ENCODE results near the gene GPR17. TPM values are rescaled to one million over a fixed set of nuclear protein-coding genes. Genes with fewer than 3 reads are reported as not detected.

GPR17 gene
- total and polyA plus RNA-seq, 2 experiments from 2014 or later = not detected

GRCh38 chr2:127625572-127625951 lies 20.4 kb upstream of the GPR17 start:
- TF ChIP-seq JUNB (IDR thresholded peaks at IDR 0.05; ENCODE audit: unreplicated experiment) (no peak), CREB1 (CRISPR knock-in tag; IDR thresholded peaks at IDR 0.05; ENCODE audit: low read depth) (no peak), NANOG (IDR thresholded peaks at IDR 0.05; ENCODE audit: borderline replicate concordance) (no peak), REST (IDR thresholded peaks at IDR 0.05; ENCODE audit: unreplicated experiment) (no peak), ZNF114 (CRISPR knock-in tag; IDR thresholded peaks at IDR 0.05) (no peak), EZH2phosphoT487 (IDR thresholded peaks at IDR 0.05; ENCODE audit: unreplicated experiment) (no peak), POLR2AphosphoS5 (IDR thresholded peaks at IDR 0.05; ENCODE audit: low read depth) (no peak)
- TF ChIP-seq, protein P1, sequence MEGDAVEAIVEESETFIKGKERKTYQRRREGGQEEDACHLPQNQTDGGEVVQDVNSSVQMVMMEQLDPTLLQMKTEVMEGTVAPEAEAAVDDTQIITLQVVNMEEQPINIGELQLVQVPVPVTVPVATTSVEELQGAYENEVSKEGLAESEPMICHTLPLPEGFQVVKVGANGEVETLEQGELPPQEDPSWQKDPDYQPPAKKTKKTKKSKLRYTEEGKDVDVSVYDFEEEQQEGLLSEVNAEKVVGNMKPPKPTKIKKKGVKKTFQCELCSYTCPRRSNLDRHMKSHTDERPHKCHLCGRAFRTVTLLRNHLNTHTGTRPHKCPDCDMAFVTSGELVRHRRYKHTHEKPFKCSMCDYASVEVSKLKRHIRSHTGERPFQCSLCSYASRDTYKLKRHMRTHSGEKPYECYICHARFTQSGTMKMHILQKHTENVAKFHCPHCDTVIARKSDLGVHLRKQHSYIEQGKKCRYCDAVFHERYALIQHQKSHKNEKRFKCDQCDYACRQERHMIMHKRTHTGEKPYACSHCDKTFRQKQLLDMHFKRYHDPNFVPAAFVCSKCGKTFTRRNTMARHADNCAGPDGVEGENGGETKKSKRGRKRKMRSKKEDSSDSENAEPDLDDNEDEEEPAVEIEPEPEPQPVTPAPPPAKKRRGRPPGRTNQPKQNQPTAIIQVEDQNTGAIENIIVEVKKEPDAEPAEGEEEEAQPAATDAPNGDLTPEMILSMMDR (conservative IDR thresholded peaks at IDR 0.05; ENCODE audit: low read depth in 2 of 2) = no peak
- TF ChIP-seq, protein P2, sequence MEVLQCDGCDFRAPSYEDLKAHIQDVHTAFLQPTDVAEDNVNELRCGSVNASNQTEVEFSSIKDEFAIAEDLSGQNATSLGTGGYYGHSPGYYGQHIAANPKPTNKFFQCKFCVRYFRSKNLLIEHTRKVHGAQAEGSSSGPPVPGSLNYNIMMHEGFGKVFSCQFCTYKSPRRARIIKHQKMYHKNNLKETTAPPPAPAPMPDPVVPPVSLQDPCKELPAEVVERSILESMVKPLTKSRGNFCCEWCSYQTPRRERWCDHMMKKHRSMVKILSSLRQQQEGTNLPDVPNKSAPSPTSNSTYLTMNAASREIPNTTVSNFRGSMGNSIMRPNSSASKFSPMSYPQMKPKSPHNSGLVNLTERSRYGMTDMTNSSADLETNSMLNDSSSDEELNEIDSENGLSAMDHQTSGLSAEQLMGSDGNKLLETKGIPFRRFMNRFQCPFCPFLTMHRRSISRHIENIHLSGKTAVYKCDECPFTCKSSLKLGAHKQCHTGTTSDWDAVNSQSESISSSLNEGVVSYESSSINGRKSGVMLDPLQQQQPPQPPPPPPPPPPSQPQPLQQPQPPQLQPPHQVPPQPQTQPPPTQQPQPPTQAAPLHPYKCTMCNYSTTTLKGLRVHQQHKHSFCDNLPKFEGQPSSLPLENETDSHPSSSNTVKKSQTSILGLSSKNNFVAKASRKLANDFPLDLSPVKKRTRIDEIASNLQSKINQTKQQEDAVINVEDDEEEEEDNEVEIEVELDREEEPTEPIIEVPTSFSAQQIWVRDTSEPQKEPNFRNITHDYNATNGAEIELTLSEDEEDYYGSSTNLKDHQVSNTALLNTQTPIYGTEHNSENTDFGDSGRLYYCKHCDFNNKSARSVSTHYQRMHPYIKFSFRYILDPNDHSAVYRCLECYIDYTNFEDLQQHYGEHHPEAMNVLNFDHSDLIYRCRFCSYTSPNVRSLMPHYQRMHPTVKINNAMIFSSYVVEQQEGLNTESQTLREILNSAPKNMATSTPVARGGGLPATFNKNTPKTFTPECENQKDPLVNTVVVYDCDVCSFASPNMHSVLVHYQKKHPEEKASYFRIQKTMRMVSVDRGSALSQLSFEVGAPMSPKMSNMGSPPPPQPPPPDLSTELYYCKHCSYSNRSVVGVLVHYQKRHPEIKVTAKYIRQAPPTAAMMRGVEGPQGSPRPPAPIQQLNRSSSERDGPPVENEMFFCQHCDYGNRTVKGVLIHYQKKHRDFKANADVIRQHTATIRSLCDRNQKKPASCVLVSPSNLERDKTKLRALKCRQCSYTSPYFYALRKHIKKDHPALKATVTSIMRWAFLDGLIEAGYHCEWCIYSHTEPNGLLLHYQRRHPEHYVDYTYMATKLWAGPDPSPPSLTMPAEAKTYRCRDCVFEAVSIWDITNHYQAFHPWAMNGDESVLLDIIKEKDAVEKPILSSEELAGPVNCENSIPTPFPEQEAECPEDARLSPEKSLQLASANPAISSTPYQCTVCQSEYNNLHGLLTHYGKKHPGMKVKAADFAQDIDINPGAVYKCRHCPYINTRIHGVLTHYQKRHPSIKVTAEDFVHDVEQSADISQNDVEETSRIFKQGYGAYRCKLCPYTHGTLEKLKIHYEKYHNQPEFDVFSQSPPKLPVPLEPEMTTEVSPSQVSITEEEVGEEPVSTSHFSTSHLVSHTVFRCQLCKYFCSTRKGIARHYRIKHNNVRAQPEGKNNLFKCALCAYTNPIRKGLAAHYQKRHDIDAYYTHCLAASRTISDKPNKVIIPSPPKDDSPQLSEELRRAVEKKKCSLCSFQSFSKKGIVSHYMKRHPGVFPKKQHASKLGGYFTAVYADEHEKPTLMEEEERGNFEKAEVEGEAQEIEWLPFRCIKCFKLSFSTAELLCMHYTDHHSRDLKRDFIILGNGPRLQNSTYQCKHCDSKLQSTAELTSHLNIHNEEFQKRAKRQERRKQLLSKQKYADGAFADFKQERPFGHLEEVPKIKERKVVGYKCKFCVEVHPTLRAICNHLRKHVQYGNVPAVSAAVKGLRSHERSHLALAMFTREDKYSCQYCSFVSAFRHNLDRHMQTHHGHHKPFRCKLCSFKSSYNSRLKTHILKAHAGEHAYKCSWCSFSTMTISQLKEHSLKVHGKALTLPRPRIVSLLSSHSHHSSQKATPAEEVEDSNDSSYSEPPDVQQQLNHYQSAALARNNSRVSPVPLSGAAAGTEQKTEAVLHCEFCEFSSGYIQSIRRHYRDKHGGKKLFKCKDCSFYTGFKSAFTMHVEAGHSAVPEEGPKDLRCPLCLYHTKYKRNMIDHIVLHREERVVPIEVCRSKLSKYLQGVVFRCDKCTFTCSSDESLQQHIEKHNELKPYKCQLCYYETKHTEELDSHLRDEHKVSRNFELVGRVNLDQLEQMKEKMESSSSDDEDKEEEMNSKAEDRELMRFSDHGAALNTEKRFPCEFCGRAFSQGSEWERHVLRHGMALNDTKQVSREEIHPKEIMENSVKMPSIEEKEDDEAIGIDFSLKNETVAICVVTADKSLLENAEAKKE (CRISPR knock-in tag; IDR thresholded peaks at IDR 0.05) = no peak
- H3K9me3 Mint-ChIP-seq = no peaks in the 10 kb centered on the region
- no peak overlapping the region for H3K4me3 Mint-ChIP-seq
- Histone ChIP-seq H3F3A (replicated peaks; ENCODE audit: low read depth) (no peaks in the 10 kb centered on the region), H3K79me2 (replicated peaks; ENCODE audit: insufficient read depth) (no peaks in the 10 kb centered on the region), H3K4me1 (ENCODE audit: insufficient read depth) (no peaks in the 10 kb centered on the region), H3K9me2 (ENCODE audit: insufficient read depth) (no peaks in the 10 kb centered on the region), H3K27me3 (ENCODE audit: insufficient read depth) (no peaks in the 10 kb centered on the region), H4K20me1 (replicated peaks; ENCODE audit: insufficient read depth) (no peaks in the 10 kb centered on the region), H3K27ac (ENCODE audit: low read depth) (no peak overlapping the region), H3K4me2 (no peak overlapping the region), H2AFZ (no peak overlapping the region), H3K36me3 (ENCODE audit: insufficient read depth) (no peaks in the 10 kb centered on the region), H3K4me3 (no peak overlapping the region)
- peaks cover 3% of the 10 kb centered on the region; the same call in 2 of the 3 replicates for H3K4me1 Mint-ChIP-seq
- no peaks in the 10 kb centered on the region for H3K36me3 Mint-ChIP-seq (ENCODE audit: low read depth)
- no peak for DNase-seq (ENCODE audit: low spot score)
- no peaks in the 10 kb centered on the region for H3K27me3 Mint-ChIP-seq (ENCODE audit: insufficient read depth, low read depth, poor library complexity)
- no peak overlapping the region for H3K27ac Mint-ChIP-seq
- ATAC-seq = no peak

All from GM23338 (cell line).